ENCODE data around the gene PALM2AKAP2.

DNA sequence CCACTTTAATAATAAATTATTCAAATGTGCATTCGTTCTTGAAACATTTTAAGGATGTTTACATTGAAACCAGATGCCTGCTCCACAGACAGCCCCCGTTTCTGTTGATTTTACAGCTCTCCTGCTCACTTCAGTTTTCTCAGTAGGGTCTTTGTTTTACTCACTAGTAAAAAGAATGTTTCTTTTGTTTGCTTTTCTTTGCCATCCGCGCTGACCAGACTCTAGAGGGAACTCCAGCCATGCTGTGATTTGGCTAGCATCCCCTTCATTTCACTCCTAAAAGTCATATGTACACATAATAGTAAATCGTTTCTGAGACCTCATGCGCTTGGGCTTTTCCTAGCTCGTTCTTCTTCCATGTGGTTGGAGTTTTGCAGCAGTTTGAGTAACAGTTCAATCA, 28.7 kb upstream of the PALM2AKAP2 start:
- TF ChIP-seq POLR2A (IDR thresholded peaks at IDR 0.05), result no peak
- TF ChIP-seq, protein P1, sequence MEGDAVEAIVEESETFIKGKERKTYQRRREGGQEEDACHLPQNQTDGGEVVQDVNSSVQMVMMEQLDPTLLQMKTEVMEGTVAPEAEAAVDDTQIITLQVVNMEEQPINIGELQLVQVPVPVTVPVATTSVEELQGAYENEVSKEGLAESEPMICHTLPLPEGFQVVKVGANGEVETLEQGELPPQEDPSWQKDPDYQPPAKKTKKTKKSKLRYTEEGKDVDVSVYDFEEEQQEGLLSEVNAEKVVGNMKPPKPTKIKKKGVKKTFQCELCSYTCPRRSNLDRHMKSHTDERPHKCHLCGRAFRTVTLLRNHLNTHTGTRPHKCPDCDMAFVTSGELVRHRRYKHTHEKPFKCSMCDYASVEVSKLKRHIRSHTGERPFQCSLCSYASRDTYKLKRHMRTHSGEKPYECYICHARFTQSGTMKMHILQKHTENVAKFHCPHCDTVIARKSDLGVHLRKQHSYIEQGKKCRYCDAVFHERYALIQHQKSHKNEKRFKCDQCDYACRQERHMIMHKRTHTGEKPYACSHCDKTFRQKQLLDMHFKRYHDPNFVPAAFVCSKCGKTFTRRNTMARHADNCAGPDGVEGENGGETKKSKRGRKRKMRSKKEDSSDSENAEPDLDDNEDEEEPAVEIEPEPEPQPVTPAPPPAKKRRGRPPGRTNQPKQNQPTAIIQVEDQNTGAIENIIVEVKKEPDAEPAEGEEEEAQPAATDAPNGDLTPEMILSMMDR (IDR thresholded peaks at IDR 0.05), result no peak

All from lower leg skin (tissue), 3 donors.